Ectodermal cell (in vitro differentiated cells): ENCODE measurements around the gene KRTAP9-4.
"Not testable (repeated sequence)": the region's sequence is repeated elsewhere in the genome, so short reads cannot be mapped to it uniquely, and the experiment has no call there.

Experiments
- H3K27ac ChIP-seq: 2 replicates; pipeline ENCODE4 v1.7.0; 2013; ENCODE audit warnings: mild to moderate bottlenecking, low read depth, low read length; ENCODE audit not compliant: insufficient read depth, poor library complexity, severe bottlenecking
- H3K27me3 ChIP-seq: 2 replicates; pipeline ENCODE4 v1.7.0; 2013; ENCODE audit warnings: mild to moderate bottlenecking, low read length; ENCODE audit not compliant: insufficient read depth, control insufficient read depth, poor library complexity, severe bottlenecking
- H3K36me3 ChIP-seq: one replicate; pipeline ENCODE4 v1.7.0; 2013; ENCODE audit warnings: low read length; ENCODE audit not compliant: control insufficient read depth, insufficient read depth
- H3K4me1 ChIP-seq: one replicate; pipeline ENCODE4 v1.7.0; 2013; ENCODE audit warnings: low read length; ENCODE audit not compliant: control insufficient read depth, insufficient read depth
- H3K4me3 ChIP-seq: 2 replicates; pipeline ENCODE4 v1.7.0; 2013; ENCODE audit warnings: low read depth, low read length, control low read depth; ENCODE audit not compliant: insufficient read depth
- H3K9me3 ChIP-seq: 2 replicates; pipeline ENCODE4 v1.7.0; 2013; ENCODE audit warnings: mild to moderate bottlenecking, low read length, moderate library complexity; ENCODE audit not compliant: control insufficient read depth
- WGBS, 2 experiments: methylation state at CpG; one replicate each; pipeline ENCODE4 v1.1.7; 2013; ENCODE audit warnings: missing lambda C conversion rate in 2 of 2; 5-methylcytosine and 5-hydroxymethylcytosine counted together

Gene KRTAP9-4

GRCh38 chr17:41237116-41237515, 12.4 kb upstream of the KRTAP9-4 start:
- H3K4me3 ChIP-seq, H3K4me1 ChIP-seq, H3K27me3 ChIP-seq, H3K9me3 ChIP-seq, H3K36me3 ChIP-seq, H3K27ac ChIP-seq: not testable (repeated sequence)
- WGBS, 2 experiments: 90 to 95% methylated on average over 4 of the region's 4 CpGs

- not testable (repeated sequence) for H3K9me3 ChIP-seq, H3K4me3 ChIP-seq, H3K36me3 ChIP-seq, H3K27ac ChIP-seq, H3K4me1 ChIP-seq, H3K27me3 ChIP-seq
- 55 to 59% methylated on average over 3 of the region's 3 CpGs for WGBS, 2 experiments
Observed at GRCh38 chr17:41237949-41238437, 11.5 kb upstream of the KRTAP9-4 start, which contains the start of gene KRTAP9-8. Gene KRTAP9-8, plus strand, starts transcription at chr17:41237999. Its CDS starts 53 bp downstream, at chr17:41238052.

- H3K4me3 ChIP-seq, H3K4me1 ChIP-seq, H3K9me3 ChIP-seq, H3K27me3 ChIP-seq, H3K36me3 ChIP-seq, H3K27ac ChIP-seq: not testable (repeated sequence)
- 85 to 95% methylated on average over 1 of the region's 2 CpGs for WGBS, 2 experiments
Observed at GRCh38 chr17:41246995-41247787, 2.3 kb upstream of the KRTAP9-4 start.

GRCh38 chr17:41251261-41251660, 1.8 kb downstream of the KRTAP9-4 start:
- WGBS, 2 experiments: 100% methylated on average over 1 of the region's 1 CpG
- H3K27ac ChIP-seq: no peak overlapping the region
- peaks cover 3% of the 10 kb centered on the region for H3K27me3 ChIP-seq
- H3K36me3 ChIP-seq: no peaks in the 10 kb centered on the region
- no peak overlapping the region for H3K4me3 ChIP-seq
- H3K4me1 ChIP-seq: no peaks in the 10 kb centered on the region
- H3K9me3 ChIP-seq: no peaks in the 10 kb centered on the region

GRCh38 chr17:41254861-41255260, 5.4 kb downstream of the KRTAP9-4 start:
- Histone ChIP-seq H3K9me3 (no peaks in the 10 kb centered on the region), H3K36me3 (no peaks in the 10 kb centered on the region), H3K4me1 (no peaks in the 10 kb centered on the region), H3K27me3 (peaks cover 3% of the 10 kb centered on the region), H3K27ac (no peak overlapping the region), H3K4me3 (no peak overlapping the region)
- 43 to 50% methylated on average over 1 of the region's 1 CpG for WGBS, 2 experiments

- H3K4me3 ChIP-seq, H3K4me1 ChIP-seq, H3K9me3 ChIP-seq, H3K36me3 ChIP-seq, H3K27me3 ChIP-seq, H3K27ac ChIP-seq: not testable (repeated sequence)
- WGBS, 2 experiments: 75 to 80% methylated on average over 5 of the region's 5 CpGs
Observed at GRCh38 chr17:41255381-41256290, 6.1 kb downstream of the KRTAP9-4 start, which contains the start of gene KRTAP9-9. Gene KRTAP9-9, plus strand, starts transcription at chr17:41255384.

GRCh38 chr17:41256291-41256685, 6.8 kb downstream of the KRTAP9-4 start:
- no peak overlapping the region for H3K27ac ChIP-seq
- WGBS, 2 experiments: 92% methylated on average over 1 of the region's 1 CpG; no CpG with 5 or more reads in 1 of the 2 experiments
- no peak overlapping the region for H3K4me3 ChIP-seq
- peaks cover 3% of the 10 kb centered on the region for H3K27me3 ChIP-seq
- no peaks in the 10 kb centered on the region for H3K4me1 ChIP-seq
- H3K36me3 ChIP-seq: no peaks in the 10 kb centered on the region
- H3K9me3 ChIP-seq: no peaks in the 10 kb centered on the region

- Histone ChIP-seq H3K27me3 (no peaks in the 10 kb centered on the region), H3K36me3 (no peaks in the 10 kb centered on the region), H3K4me3 (no peak overlapping the region), H3K4me1 (no peaks in the 10 kb centered on the region), H3K27ac (no peak overlapping the region), H3K9me3 (no peaks in the 10 kb centered on the region)
Observed at GRCh38 chr17:41258406-41258805, 8.9 kb downstream of the KRTAP9-4 start.

GRCh38 chr17:41263212-41263611, 13.7 kb downstream of the KRTAP9-4 start:
- H3K9me3 ChIP-seq: no peaks in the 10 kb centered on the region
- WGBS, 2 experiments: 96% methylated on average over 2 of the region's 2 CpGs
- H3K4me1 ChIP-seq: no peaks in the 10 kb centered on the region
- H3K4me3 ChIP-seq: no peak overlapping the region
- no peaks in the 10 kb centered on the region for H3K27me3 ChIP-seq
- no peak overlapping the region for H3K27ac ChIP-seq
- H3K36me3 ChIP-seq: no peaks in the 10 kb centered on the region

- Histone ChIP-seq H3K9me3 (no peaks in the 10 kb centered on the region), H3K36me3 (no peaks in the 10 kb centered on the region), H3K27me3 (no peaks in the 10 kb centered on the region), H3K4me1 (no peaks in the 10 kb centered on the region), H3K4me3 (no peak overlapping the region), H3K27ac (no peak overlapping the region)
- 84 to 93% methylated on average over 3 of the region's 3 CpGs for WGBS, 2 experiments
Observed at GRCh38 chr17:41264599-41264998, 15.1 kb downstream of the KRTAP9-4 start.
